PC-9 (cell line): Measurements from ENCODE around the gene SOCS6.

Experiments
- CTCF ChIP-seq: fragments of 200-600 bp; sonication (generic); conservative IDR thresholded peaks from 2 replicates; pipeline ENCODE4 v1.6.1; 2017; ENCODE audit warnings: mixed run types, antibody characterized with exemption, mild to moderate bottlenecking, moderate library complexity
- EZH2 ChIP-seq: fragments of 200-600 bp; sonication (generic); IDR thresholded peaks from 2 replicates; pipeline ENCODE4 v1.8.0; 2017; ENCODE audit warnings: antibody characterized with exemption, low read depth

GRCh38 chr18:70243131-70243929, 45.5 kb upstream of the SOCS6 start:
- TF ChIP-seq CTCF (no peak), EZH2 (no peak)
